ENCODE data around the gene C1orf35.

DNA sequence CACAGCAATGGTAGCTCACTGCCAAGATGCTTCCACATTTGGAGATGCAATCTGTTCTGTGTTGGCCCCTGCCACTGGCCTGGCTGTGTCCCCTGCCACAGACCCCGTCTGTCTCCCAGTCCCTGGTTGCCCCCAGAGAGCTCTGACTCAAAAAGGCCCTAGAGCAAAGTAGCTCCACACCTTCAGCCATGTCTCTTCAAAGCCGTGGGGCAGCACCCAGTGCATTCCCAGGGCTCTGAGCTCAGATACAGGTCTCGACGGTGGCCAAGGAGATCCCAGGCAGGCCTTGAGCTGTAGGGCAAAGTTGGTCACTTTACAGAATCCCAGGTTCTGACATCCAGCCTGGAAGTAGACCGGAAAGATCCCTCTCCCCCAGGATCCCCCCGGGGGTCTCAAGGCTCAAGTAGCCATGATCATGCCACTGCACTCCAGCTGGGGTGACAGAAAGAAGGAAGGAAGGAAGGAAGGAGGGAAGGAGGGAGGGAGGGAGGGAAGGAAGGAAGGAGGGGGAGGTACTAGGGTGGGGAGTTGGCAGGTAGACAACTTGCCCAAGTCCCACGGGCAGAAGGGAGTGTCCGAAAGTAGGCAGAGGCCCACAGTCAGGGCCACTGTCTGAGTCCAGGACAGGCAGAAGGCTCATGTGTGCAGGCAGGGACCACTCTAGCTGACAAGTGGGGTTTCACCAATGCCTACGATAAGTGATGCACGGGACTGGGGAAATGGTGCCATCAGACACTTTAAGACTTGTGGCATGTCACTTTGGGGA, 25.4 kb downstream of the C1orf35 start:
- TF ChIP-seq ATF3 (IDR thresholded peaks at IDR 0.05; ENCODE audit: insufficient read depth, low read depth, low read length) (no peak), ZNF274 (IDR thresholded peaks at IDR 0.05; ENCODE audit: borderline replicate concordance, extremely low read depth, low read length) (no peak), MAFK (IDR thresholded peaks at IDR 0.05; ENCODE audit: low read depth, low read length) (no peak), CTCF (IDR thresholded peaks at IDR 0.05; ENCODE audit: control extremely low read depth in 1 of 3, insufficient read depth in 1 of 3, low read depth in 1 of 3, low read length in 3 of 3) (no peak), CREB1 (IDR thresholded peaks at IDR 0.05) (no peak), POLR2A (IDR thresholded peaks at IDR 0.05; ENCODE audit: control extremely low read depth in 1 of 2, low read depth in 2 of 2, low read length in 2 of 2) (no peak), GTF2F1 (IDR thresholded peaks at IDR 0.05; ENCODE audit: borderline replicate concordance, low read depth, low read length) (no peak), POLR2AphosphoS5 (IDR thresholded peaks at IDR 0.05; ENCODE audit: low read depth, low read length) (no peak), BRCA1 (IDR thresholded peaks at IDR 0.05; ENCODE audit: low read depth, low read length) (no peak), TAF1 (IDR thresholded peaks at IDR 0.05; ENCODE audit: low read depth, low read length) (no peak), CEBPB (IDR thresholded peaks at IDR 0.05; ENCODE audit: low read depth, low read length) (no peak), HDAC2 (IDR thresholded peaks at IDR 0.05; ENCODE audit: borderline replicate concordance in 1 of 2, low read depth in 2 of 2, low read length in 2 of 2) (no peak), RAD21 (IDR thresholded peaks at IDR 0.05 in 1 of 2, conservative IDR thresholded peaks at IDR 0.05 in 1 of 2; ENCODE audit: low read depth in 2 of 2, low read length in 2 of 2) (no peak)
